Measurements from ENCODE around the gene CGNL1.

GRCh38 chr15:57327985-57328471, 48.3 kb upstream of the CGNL1 start:
- TF ChIP-seq, protein P1, sequence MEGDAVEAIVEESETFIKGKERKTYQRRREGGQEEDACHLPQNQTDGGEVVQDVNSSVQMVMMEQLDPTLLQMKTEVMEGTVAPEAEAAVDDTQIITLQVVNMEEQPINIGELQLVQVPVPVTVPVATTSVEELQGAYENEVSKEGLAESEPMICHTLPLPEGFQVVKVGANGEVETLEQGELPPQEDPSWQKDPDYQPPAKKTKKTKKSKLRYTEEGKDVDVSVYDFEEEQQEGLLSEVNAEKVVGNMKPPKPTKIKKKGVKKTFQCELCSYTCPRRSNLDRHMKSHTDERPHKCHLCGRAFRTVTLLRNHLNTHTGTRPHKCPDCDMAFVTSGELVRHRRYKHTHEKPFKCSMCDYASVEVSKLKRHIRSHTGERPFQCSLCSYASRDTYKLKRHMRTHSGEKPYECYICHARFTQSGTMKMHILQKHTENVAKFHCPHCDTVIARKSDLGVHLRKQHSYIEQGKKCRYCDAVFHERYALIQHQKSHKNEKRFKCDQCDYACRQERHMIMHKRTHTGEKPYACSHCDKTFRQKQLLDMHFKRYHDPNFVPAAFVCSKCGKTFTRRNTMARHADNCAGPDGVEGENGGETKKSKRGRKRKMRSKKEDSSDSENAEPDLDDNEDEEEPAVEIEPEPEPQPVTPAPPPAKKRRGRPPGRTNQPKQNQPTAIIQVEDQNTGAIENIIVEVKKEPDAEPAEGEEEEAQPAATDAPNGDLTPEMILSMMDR (IDR thresholded peaks at IDR 0.05): no peak
- TF ChIP-seq POLR2A (IDR thresholded peaks at IDR 0.05): no peak

Data from lower leg skin (tissue), 3 donors.